Nephron (organoid): ENCODE results near the gene SLC3A2.

Experiments
- H3K27ac Mint-ChIP-seq, 3 experiments: 2 replicates each; pipeline ENCODE4 v1.8.0; 2020; ENCODE audit warnings: mixed read lengths in 3 of 3, mild to moderate bottlenecking in 2 of 3, moderate library complexity in 1 of 3
- H3K27me3 Mint-ChIP-seq: 2 replicates; pipeline ENCODE4 v1.8.0; 2021; ENCODE audit warnings: low read depth, mild to moderate bottlenecking, moderate library complexity, mixed read lengths
- H3K36me3 Mint-ChIP-seq: 2 replicates; pipeline ENCODE4 v1.8.0; 2020; ENCODE audit warnings: low read depth, mixed read lengths
- H3K4me1 Mint-ChIP-seq: 2 replicates; pipeline ENCODE4 v1.8.0; 2020; ENCODE audit warnings: mixed read lengths
- H3K4me3 Mint-ChIP-seq, 3 experiments: 2 replicates each; pipeline ENCODE4 v1.8.0; 2020; ENCODE audit warnings: mild to moderate bottlenecking in 3 of 3, mixed read lengths in 3 of 3, moderate library complexity in 2 of 3
- H3K9me3 Mint-ChIP-seq: 2 replicates; pipeline ENCODE4 v1.8.0; 2020; ENCODE audit warnings: mixed read lengths
- TF ChIP-seq, protein P1 (sequence below), 3 experiments: fragments of 200-600 bp; sonication (generic); IDR thresholded peaks; one replicate each; pipeline ENCODE4 v1.5.0; 2021; ENCODE audit warnings: antibody characterized with exemption in 3 of 3; ENCODE audit not compliant: unreplicated experiment in 3 of 3

SLC3A2 gene

DNA sequence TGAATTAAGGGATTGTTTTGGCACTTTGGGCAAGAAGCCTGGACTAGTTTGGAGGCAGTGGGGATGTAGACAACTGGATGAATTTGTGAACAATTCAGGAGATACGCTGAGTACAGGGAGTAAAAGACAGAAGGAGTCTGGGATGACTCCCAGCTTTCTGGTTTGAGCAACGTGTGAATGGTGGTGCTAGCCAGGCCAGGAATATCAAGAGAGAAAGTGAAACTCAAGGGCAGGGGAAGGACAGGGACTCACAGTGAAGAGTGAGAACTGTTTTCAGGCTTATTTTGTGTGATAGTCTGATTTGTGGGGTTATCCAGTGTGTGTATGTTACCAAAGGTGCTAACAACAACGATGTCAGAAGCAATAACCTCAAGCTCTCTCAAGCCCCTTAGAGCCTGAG is 24.6 kb downstream of the SLC3A2 start:
- Mint-ChIP-seq H3K27ac (no peak overlapping the region), H3K9me3 (no peaks in the 10 kb centered on the region), H3K27me3 (peaks cover 32% of the 10 kb centered on the region), H3K4me3 (no peak overlapping the region), H3K4me1 (peaks cover 17% of the 10 kb centered on the region), H3K36me3 (no peaks in the 10 kb centered on the region)
- TF ChIP-seq, protein P1, sequence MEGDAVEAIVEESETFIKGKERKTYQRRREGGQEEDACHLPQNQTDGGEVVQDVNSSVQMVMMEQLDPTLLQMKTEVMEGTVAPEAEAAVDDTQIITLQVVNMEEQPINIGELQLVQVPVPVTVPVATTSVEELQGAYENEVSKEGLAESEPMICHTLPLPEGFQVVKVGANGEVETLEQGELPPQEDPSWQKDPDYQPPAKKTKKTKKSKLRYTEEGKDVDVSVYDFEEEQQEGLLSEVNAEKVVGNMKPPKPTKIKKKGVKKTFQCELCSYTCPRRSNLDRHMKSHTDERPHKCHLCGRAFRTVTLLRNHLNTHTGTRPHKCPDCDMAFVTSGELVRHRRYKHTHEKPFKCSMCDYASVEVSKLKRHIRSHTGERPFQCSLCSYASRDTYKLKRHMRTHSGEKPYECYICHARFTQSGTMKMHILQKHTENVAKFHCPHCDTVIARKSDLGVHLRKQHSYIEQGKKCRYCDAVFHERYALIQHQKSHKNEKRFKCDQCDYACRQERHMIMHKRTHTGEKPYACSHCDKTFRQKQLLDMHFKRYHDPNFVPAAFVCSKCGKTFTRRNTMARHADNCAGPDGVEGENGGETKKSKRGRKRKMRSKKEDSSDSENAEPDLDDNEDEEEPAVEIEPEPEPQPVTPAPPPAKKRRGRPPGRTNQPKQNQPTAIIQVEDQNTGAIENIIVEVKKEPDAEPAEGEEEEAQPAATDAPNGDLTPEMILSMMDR (IDR thresholded peaks at IDR 0.05; ENCODE audit: unreplicated experiment in 3 of 3): no peak

DNA sequence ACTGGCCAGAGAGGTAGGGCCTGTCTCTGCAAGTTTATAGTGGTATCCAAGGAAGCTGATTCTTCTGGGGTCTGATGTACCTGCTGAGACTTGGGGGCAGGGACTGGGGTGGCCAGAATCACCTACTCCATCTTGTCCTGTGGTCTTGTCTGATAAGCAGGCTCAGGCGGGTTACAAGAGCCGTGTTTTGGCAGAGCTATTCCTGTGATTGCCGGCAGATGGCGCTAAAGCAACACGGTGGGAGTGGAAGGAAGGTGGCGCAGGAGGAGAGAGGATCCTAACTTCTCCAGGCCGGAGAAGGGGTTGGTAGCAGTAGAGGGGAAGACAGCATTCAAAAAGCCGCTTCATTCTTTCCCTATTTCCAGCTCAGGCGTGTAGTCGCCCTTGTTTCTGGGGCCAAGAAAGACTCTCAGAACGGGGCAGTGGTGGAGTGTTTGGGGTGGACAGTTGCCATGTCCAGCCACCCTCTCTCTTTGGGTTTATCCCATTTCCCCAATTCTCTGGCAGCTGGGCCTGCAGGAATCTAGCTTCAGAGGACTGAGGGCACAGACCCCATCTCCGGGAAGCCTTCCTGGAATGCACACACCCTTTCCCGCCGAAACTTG is 25.3 kb downstream of the SLC3A2 start:
- Mint-ChIP-seq H3K4me1 (peaks cover 17% of the 10 kb centered on the region), H3K27me3 (peaks cover 30% of the 10 kb centered on the region), H3K9me3 (no peaks in the 10 kb centered on the region), H3K27ac (peak overlapping the region in 1 of 3 experiments; percentile 7), H3K4me3 (no peak overlapping the region), H3K36me3 (no peaks in the 10 kb centered on the region)
- TF ChIP-seq, protein P1 (IDR thresholded peaks at IDR 0.05; ENCODE audit: unreplicated experiment in 3 of 3): peak; percentile 96 to 97 (median 97)

DNA sequence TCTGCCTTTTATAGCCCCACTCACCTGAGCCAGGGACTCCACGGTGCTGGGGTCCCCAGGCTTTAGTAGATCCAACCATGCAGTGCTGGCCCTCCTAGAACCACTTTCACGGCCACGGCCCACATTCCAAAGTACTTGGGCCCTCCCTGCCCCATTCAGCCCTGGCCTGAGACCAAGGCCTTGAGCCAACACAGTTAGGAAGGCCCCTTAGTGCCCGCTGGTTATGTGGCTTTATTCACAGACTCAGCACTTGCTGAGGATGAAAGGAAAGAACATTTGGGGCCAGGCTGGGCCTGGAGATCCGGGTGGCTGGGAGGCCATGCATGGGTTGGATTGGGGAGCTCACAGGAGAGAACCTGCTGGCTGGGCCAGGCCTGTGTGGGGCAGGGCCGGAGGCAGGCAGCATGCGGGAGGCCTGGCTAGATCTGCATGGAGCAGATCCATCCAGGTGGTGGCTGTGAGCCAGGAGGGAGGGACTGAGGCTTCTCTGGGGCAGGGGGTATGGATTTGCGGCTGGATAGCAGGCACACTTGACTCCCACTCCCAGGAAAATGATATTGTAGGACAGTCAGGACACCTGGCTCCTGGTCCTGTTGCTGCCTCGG is 27.9 kb downstream of the SLC3A2 start:
- Mint-ChIP-seq H3K9me3 (no peaks in the 10 kb centered on the region), H3K4me3 (no peak overlapping the region), H3K27ac (peak overlapping the region in 2 of 3 experiments; percentile 48 to 74), H3K36me3 (no peaks in the 10 kb centered on the region), H3K27me3 (peaks cover 23% of the 10 kb centered on the region), H3K4me1 (peaks cover 25% of the 10 kb centered on the region)
- TF ChIP-seq, protein P1 (IDR thresholded peaks at IDR 0.05; ENCODE audit: unreplicated experiment in 3 of 3): no peak

DNA sequence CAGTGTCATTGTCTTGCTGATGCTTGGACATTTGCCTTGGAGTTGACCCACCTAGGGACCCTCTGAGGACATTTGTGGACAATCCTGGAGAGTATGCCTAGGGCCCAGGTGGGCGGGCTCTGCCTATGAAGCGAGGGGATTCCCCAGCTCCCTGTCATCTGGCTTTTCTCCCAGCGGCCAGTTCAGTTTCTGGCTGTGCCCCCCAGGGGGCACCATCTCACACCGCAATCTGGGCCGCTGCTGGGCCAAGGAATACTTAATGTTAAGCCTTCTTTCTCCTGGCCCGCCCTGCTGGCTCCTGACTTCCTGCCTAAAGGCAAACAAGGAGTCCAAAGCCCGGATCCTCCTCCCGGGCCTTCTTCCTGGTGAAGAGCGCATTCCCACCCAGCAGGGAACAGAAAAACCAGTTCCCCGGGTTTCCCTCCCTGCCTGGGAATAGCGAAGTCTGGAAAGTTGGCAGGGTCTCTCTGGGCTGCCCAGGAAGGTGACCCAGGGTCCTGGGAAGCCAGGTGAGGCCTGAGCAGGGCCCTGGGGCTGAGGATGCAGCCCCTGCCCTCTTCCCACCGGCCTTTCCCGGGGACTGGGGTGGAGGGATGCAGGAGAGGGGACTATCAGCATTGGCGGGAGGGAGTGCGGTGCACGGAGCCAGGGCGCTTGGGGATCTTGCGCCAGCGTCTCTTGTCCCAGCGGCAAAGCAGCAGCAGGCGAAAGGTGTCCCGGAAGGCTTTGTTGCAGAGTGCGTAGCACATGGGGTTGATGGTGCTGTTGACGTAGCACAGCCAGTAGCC is 28.6 kb downstream of the SLC3A2 start:
- Mint-ChIP-seq H3K27me3 (peaks cover 20% of the 10 kb centered on the region), H3K36me3 (no peaks in the 10 kb centered on the region), H3K9me3 (no peaks in the 10 kb centered on the region), H3K4me3 (no peak overlapping the region), H3K27ac (peak overlapping the region in 2 of 3 experiments; percentile 48 to 74), H3K4me1 (peaks cover 25% of the 10 kb centered on the region)
- TF ChIP-seq, protein P1 (IDR thresholded peaks at IDR 0.05; ENCODE audit: unreplicated experiment in 3 of 3): peak; percentile 66 to 75 (median 67)

DNA sequence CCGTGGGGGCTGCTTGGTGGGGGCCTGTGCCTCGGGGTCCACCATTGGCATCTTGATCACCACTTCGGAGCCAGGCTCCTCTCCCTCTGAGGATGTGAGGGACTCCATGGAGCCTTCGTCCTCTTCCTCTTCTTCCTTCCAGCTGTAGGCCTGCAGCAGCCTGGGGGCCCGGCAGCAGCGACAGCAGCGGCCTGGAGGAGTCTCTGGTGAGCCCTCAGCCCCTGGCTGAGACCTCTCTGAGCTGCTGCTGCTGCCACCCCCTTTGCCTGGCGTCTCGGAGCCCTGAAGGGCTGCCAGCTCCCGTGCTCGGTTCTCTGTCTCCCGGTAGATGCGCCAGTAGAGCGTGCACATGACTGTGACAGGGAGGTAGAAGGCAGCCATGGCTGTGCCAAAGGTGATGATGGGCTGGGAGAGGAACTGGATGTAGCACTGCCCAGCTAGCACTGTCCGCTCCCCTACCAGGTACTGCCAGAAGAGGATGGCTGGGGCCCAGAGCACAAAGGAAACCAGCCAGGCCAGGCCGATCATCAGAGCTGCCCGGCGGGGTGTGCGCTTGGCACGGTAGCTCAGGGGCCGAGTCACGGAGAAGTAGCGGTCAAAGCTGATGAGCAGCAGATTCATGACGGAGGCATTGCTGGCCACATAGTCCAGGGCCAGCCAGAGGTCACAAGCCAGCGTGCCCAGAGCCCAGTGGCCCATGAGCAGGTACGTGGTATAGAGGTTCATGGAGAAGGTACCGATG is 29.6 kb downstream of the SLC3A2 start:
- Mint-ChIP-seq H3K4me1 (peaks cover 25% of the 10 kb centered on the region), H3K9me3 (no peaks in the 10 kb centered on the region), H3K36me3 (no peaks in the 10 kb centered on the region), H3K27me3 (peaks cover 17% of the 10 kb centered on the region), H3K4me3 (no peak overlapping the region), H3K27ac (no peak overlapping the region)
- TF ChIP-seq, protein P1 (IDR thresholded peaks at IDR 0.05; ENCODE audit: unreplicated experiment in 3 of 3): no peak
